SK-N-SH (cell line): ENCODE measurements around the gene PRIM2.
"Not testable (repeated sequence)": the region's sequence is repeated elsewhere in the genome, so short reads cannot be mapped to it uniquely, and the experiment has no call there.

Experiments used
- EZH2phosphoT487 ChIP-seq: fragments of 200-600 bp; sonication (generic); IDR thresholded peaks from 2 replicates; pipeline ENCODE4 v1.6.1; 2017; ENCODE audit warnings: low read depth, mixed run types, mild to moderate bottlenecking, antibody characterized with exemption, moderate library complexity, borderline replicate concordance
- JUND ChIP-seq: IDR thresholded peaks from 2 replicates; pipeline ENCODE4 v1.4.0; 2012
- SIN3A ChIP-seq: IDR thresholded peaks from 2 replicates; pipeline ENCODE4 v1.6.1; 2012; ENCODE audit warnings: low read depth, mild to moderate bottlenecking, low read length, moderate library complexity, borderline replicate concordance
- TAF1 ChIP-seq: IDR thresholded peaks from 2 replicates; pipeline ENCODE4 v1.6.1; 2012; ENCODE audit warnings: low read depth, mild to moderate bottlenecking, low read length, moderate library complexity, borderline replicate concordance
- USF2 ChIP-seq: fragments of 150-350 bp; IDR thresholded peaks from 2 replicates; pipeline ENCODE4 v1.6.1; 2017; ENCODE audit warnings: antibody characterized with exemption, low read length, low read depth, borderline replicate concordance

- not testable (repeated sequence) for TF ChIP-seq USF2, TAF1, SIN3A, EZH2phosphoT487, JUND
These were observed 30.2 kb downstream of the PRIM2 start for GRCh38 chr6:57347597-57347996.
